Activated CD4-positive, CD25-positive, alpha-beta regulatory T cell treated with anti-CD3 and anti-CD28 coated beads, Interleukin-2, amount 50 U/mL, for 16 hours (primary cell): ENCODE measurements around the gene SLC25A41.

Experiments used
- DNase-seq: peaks from one replicate; pipeline ENCODE4 v3.0.0-alpha.2; 2020; ENCODE audit warnings: low read depth, low spot score

SLC25A41 gene

GRCh38 chr19:6433663-6434062 lies at the start of gene SLC25A41:
TSS of gene SLC25A41 (minus strand) at chr19:6433763. CDS start at chr19:6433693, 70 bp downstream.
- no peak for DNase-seq

- DNase-seq, result no peak
These were observed 49.7 kb upstream of the SLC25A41 start for GRCh38 chr19:6483235-6483634.

- no peak for DNase-seq
These were observed 48.8 kb upstream of the SLC25A41 start for GRCh38 chr19:6482343-6482686.

- DNase-seq, result no peak
These were observed 48.2 kb upstream of the SLC25A41 start, which contains the start of gene DENND1C for GRCh38 chr19:6481541-6482342. TSS of gene DENND1C (minus strand) at chr19:6481787. CDS start at chr19:6481695, 92 bp downstream.

GRCh38 chr19:6480848-6481415 lies 47.4 kb upstream of the SLC25A41 start:
- no peak for DNase-seq

- no peak for DNase-seq
These were observed 46.4 kb upstream of the SLC25A41 start for GRCh38 chr19:6479836-6480398.

- DNase-seq, result no peak
These were observed 45.3 kb upstream of the SLC25A41 start for GRCh38 chr19:6478815-6479214.

GRCh38 chr19:6476896-6477431 lies 43.4 kb upstream of the SLC25A41 start:
- DNase-seq, result no peak

GRCh38 chr19:6476155-6476895 lies 42.8 kb upstream of the SLC25A41 start:
- peak; percentile 34 for DNase-seq

- DNase-seq, result no peak
These were observed 42.0 kb upstream of the SLC25A41 start for GRCh38 chr19:6475321-6476108.

GRCh38 chr19:6473647-6474046 lies 40.1 kb upstream of the SLC25A41 start:
- no peak for DNase-seq

GRCh38 chr19:6472713-6473112 lies 39.1 kb upstream of the SLC25A41 start:
- no peak for DNase-seq

GRCh38 chr19:6471076-6471475 lies 37.5 kb upstream of the SLC25A41 start:
- no peak for DNase-seq

GRCh38 chr19:6470173-6470572 lies 36.6 kb upstream of the SLC25A41 start:
- no peak for DNase-seq

GRCh38 chr19:6467384-6467783 lies 33.8 kb upstream of the SLC25A41 start:
- no peak for DNase-seq

GRCh38 chr19:6466526-6467248 lies 33.1 kb upstream of the SLC25A41 start:
- no peak for DNase-seq

GRCh38 chr19:6465663-6466062 lies 32.1 kb upstream of the SLC25A41 start:
- DNase-seq, result no peak

GRCh38 chr19:6465006-6465405 lies 31.4 kb upstream of the SLC25A41 start:
- DNase-seq, result no peak

GRCh38 chr19:6464070-6464873 lies 30.7 kb upstream of the SLC25A41 start, which contains the start of gene CRB3:
TSS of gene CRB3 (plus strand) at chr19:6464271. CDS start at chr19:6464702, 431 bp downstream.
- DNase-seq, result no peak
